Liver (tissue), 9 donors: ENCODE data around the gene EML4. TPM values are rescaled to one million over a fixed set of nuclear protein-coding genes. Genes with fewer than 3 reads are reported as not detected.

Experiments
- DNase-seq: peaks from one replicate; pipeline ENCODE4 v3.0.0-alpha.2; 2017; ENCODE audit warnings: low spot score
- H3K27ac ChIP-seq, 2 donors: one replicate each; pipeline ENCODE4 v1.7.0; 2013; ENCODE audit warnings: inconsistent platforms in 2 of 2, low read length in 2 of 2, control low read depth in 1 of 2, low read depth in 1 of 2, mild to moderate bottlenecking in 1 of 2
- H3K27me3 ChIP-seq, 4 donors: one replicate each; pipeline versions ENCODE4 v1.6.1 to v1.7.0; 2013; ENCODE audit warnings: low read length in 3 of 4, inconsistent platforms in 1 of 4, mild to moderate bottlenecking in 1 of 4, moderate library complexity in 1 of 4; ENCODE audit not compliant: control insufficient read depth in 4 of 4, insufficient read depth in 4 of 4
- H3K36me3 ChIP-seq, 4 donors: one replicate each; pipeline versions ENCODE4 v1.6.1 to v1.7.0; 2013; ENCODE audit warnings: low read length in 3 of 4, mild to moderate bottlenecking in 3 of 4, low read depth in 1 of 4, moderate library complexity in 1 of 4; ENCODE audit not compliant: control insufficient read depth in 4 of 4, insufficient read depth in 3 of 4
- H3K4me1 ChIP-seq, 4 donors: one replicate each; pipeline versions ENCODE4 v1.6.1 to v1.7.0; 2013; ENCODE audit warnings: low read length in 3 of 4, mild to moderate bottlenecking in 3 of 4, moderate library complexity in 1 of 4; ENCODE audit not compliant: control insufficient read depth in 4 of 4, insufficient read depth in 4 of 4
- H3K4me3 ChIP-seq, 3 donors: one replicate each; pipeline versions ENCODE4 v1.6.1 to v1.7.0; 2013; ENCODE audit warnings: low read length in 3 of 3, control low read depth in 1 of 3, low read depth in 1 of 3, mild to moderate bottlenecking in 1 of 3
- H3K9ac ChIP-seq, 2 donors: one replicate each; pipeline ENCODE4 v1.7.0; 2013; ENCODE audit warnings: low read length in 2 of 2, mild to moderate bottlenecking in 2 of 2, moderate library complexity in 2 of 2, control low read depth in 1 of 2, low read depth in 1 of 2
- H3K9me3 ChIP-seq, 4 donors: one replicate each; pipeline versions ENCODE4 v1.6.1 to v1.7.0; 2013; ENCODE audit warnings: low read length in 3 of 4; ENCODE audit not compliant: control insufficient read depth in 4 of 4
- FOXA1 ChIP-seq: IDR thresholded peaks from 2 replicates; pipeline ENCODE4 v1.6.1; 2016; ENCODE audit warnings: antibody characterized with exemption
- FOXA2 ChIP-seq: IDR thresholded peaks from 2 replicates; pipeline ENCODE4 v1.6.1; 2016; ENCODE audit warnings: antibody characterized with exemption
- GABPA ChIP-seq, 2 donors: IDR thresholded peaks in 1 of 2; conservative IDR thresholded peaks in 1 of 2; 2 replicates each; pipeline ENCODE4 v1.6.1; 2016; ENCODE audit warnings: antibody characterized with exemption in 2 of 2, mild to moderate bottlenecking in 1 of 2, moderate library complexity in 1 of 2
- HNF4A ChIP-seq, 2 donors: conservative IDR thresholded peaks; 2 replicates each; pipeline ENCODE4 v1.6.1; 2016; ENCODE audit warnings: antibody characterized with exemption in 2 of 2, mild to moderate bottlenecking in 2 of 2
- HNF4G ChIP-seq: IDR thresholded peaks from 2 replicates; pipeline ENCODE4 v1.6.1; 2016; ENCODE audit warnings: antibody characterized with exemption
- JUND ChIP-seq, 2 donors: IDR thresholded peaks; 2 replicates each; pipeline ENCODE4 v1.6.1; 2016; ENCODE audit warnings: antibody characterized with exemption in 2 of 2
- NR2F2 ChIP-seq: IDR thresholded peaks from 2 replicates; pipeline ENCODE4 v1.6.1; 2016; ENCODE audit warnings: antibody characterized with exemption
- RAD21 ChIP-seq, 2 donors: IDR thresholded peaks; 2 replicates each; pipeline ENCODE4 v1.6.1; 2016; ENCODE audit warnings: antibody characterized with exemption in 2 of 2, mild to moderate bottlenecking in 2 of 2
- RXRA ChIP-seq, 2 donors: IDR thresholded peaks; 2 replicates each; pipeline ENCODE4 v1.6.1; 2017 to 2018; ENCODE audit warnings: antibody characterized with exemption in 2 of 2, mild to moderate bottlenecking in 1 of 2
- SP1 ChIP-seq: IDR thresholded peaks from 2 replicates; pipeline ENCODE4 v1.6.1; 2018; ENCODE audit warnings: antibody characterized with exemption, mild to moderate bottlenecking
- TAF1 ChIP-seq: conservative IDR thresholded peaks from 2 replicates; pipeline ENCODE4 v1.6.1; 2016; ENCODE audit warnings: antibody characterized with exemption, mild to moderate bottlenecking
- YY1 ChIP-seq: IDR thresholded peaks from 2 replicates; pipeline ENCODE4 v1.6.1; 2016; ENCODE audit warnings: antibody characterized with exemption, mild to moderate bottlenecking
- WGBS: extraction: QIAGEN DNeasy Blood & Tissue Kit; methylation state at CpG from one replicate; pipeline ENCODE4 v1.1.7; 2013; 5-methylcytosine and 5-hydroxymethylcytosine counted together
- polyA plus RNA-seq, 2 donors: library from polyadenylated mRNA; stranded (reverse) in 1 of 2; unstranded in 1 of 2; fragments of 200-250 nt in 1 of 2; fragments of >200 nt in 1 of 2; fragmentation: Nextera tagmentation in 1 of 2; extraction: Ambion mirVana in 1 of 2; gene quantifications; one replicate each; pipeline versions ENCODE4 v1.2.1 to v1.2.3, GENCODE V29; 2013 to 2015
- total RNA-seq, 2 donors: library from RNA; depleted of rRNA; stranded (reverse); fragments of >200 nt; gene quantifications; one replicate each; pipeline ENCODE4 v1.2.3, GENCODE V29; 2014
- TF ChIP-seq, protein P1 (sequence below): fragments of 150-350 bp; IDR thresholded peaks from 2 replicates; pipeline ENCODE4 v1.5.1; 2017; ENCODE audit warnings: improper control_type of control experiment, low read depth, low read length; ENCODE audit not compliant: missing input control
- TF ChIP-seq, protein P2 (sequence below): IDR thresholded peaks from 2 replicates; pipeline ENCODE4 v1.6.1; 2016; ENCODE audit warnings: antibody characterized with exemption
- TF ChIP-seq, protein P3 (sequence below): IDR thresholded peaks from 2 replicates; pipeline ENCODE4 v1.6.1; 2016; ENCODE audit warnings: antibody characterized with exemption
- TF ChIP-seq, protein P4 (sequence below): IDR thresholded peaks from 2 replicates; pipeline ENCODE4 v1.6.1; 2016; ENCODE audit warnings: antibody characterized with exemption, mild to moderate bottlenecking
- donor health status: healthy.
- donor health status: healthy.
- donor health status: healthy.
- donor health status: healthy.
- donor health status: healthy.

Gene EML4
- total and polyA plus RNA-seq, 4 donors: 12.8 to 49.6 (median 34.8) TPM

DNA sequence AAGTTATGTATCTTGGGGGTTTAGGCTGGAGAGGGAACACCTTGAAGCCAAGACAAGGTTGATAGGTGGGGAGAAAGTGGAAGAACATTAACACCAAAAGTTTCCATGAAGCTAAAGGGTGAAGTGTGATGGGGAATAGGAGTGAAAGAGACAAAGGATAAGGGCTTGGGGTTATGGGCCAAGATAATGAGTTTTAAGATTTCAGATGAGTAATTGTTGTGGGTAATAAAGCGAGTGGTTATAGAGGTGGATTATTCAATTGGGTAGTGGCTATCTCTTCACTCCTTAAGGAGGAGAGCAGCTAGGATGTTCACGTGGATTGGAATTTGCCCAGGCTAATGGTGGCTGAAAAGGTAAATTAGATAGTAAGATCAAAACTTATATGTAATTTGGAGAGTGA lies 29.8 kb downstream of the EML4 start:
- H3K9me3 ChIP-seq: no peaks in the 10 kb centered on the region
- no peak for TF ChIP-seq RAD21 (IDR thresholded peaks at IDR 0.05)
- TF ChIP-seq FOXA2: no peak
- TF ChIP-seq, protein P1, sequence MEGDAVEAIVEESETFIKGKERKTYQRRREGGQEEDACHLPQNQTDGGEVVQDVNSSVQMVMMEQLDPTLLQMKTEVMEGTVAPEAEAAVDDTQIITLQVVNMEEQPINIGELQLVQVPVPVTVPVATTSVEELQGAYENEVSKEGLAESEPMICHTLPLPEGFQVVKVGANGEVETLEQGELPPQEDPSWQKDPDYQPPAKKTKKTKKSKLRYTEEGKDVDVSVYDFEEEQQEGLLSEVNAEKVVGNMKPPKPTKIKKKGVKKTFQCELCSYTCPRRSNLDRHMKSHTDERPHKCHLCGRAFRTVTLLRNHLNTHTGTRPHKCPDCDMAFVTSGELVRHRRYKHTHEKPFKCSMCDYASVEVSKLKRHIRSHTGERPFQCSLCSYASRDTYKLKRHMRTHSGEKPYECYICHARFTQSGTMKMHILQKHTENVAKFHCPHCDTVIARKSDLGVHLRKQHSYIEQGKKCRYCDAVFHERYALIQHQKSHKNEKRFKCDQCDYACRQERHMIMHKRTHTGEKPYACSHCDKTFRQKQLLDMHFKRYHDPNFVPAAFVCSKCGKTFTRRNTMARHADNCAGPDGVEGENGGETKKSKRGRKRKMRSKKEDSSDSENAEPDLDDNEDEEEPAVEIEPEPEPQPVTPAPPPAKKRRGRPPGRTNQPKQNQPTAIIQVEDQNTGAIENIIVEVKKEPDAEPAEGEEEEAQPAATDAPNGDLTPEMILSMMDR: no peak
- no peak for TF ChIP-seq FOXA1
- H3K4me1 ChIP-seq: peaks cover 13 to 33% (median 27%) of the 10 kb centered on the region in 4 donors
- DNase-seq: no peak
- no peak overlapping the region for H3K4me3 ChIP-seq
- 91% methylated on average over 2 of the region's 2 CpGs for WGBS
- H3K36me3 ChIP-seq: no peaks in the 10 kb centered on the region
- H3K27me3 ChIP-seq: no peaks in the 10 kb centered on the region
- no peak overlapping the region for H3K9ac ChIP-seq
- H3K27ac ChIP-seq: no peak overlapping the region

DNA sequence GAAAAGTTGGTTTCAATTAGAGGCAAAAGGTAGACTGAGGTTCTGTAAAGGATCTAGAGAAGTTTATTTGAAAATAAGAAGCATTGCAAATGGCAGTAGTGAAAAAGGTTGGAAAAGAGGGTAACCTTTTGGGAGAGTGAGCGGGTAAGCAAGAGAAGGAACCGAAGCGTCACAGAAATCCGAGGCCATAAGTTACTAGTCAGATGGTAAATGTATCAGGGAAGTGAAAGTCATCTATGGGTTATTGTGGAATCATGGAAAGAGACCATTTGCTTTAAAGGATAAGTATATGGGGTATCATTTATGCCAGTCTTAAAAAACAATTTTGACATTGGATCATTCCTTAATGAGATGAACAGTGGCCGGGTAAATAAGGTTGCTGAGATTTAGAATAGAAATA lies 30.5 kb downstream of the EML4 start:
- DNase-seq: no peak
- H3K27me3 ChIP-seq: no peaks in the 10 kb centered on the region
- no peak overlapping the region for H3K9ac ChIP-seq
- no peak overlapping the region for H3K4me3 ChIP-seq
- 94% methylated on average over 5 of the region's 5 CpGs for WGBS
- no peaks in the 10 kb centered on the region for H3K36me3 ChIP-seq
- peaks cover 11 to 30% (median 25%) of the 10 kb centered on the region in 4 donors for H3K4me1 ChIP-seq
- TF ChIP-seq NR2F2: no peak
- TF ChIP-seq, protein P2, sequence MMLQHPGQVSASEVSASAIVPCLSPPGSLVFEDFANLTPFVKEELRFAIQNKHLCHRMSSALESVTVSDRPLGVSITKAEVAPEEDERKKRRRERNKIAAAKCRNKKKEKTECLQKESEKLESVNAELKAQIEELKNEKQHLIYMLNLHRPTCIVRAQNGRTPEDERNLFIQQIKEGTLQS: no peak
- no peak for TF ChIP-seq SP1
- no peak for TF ChIP-seq FOXA1
- TF ChIP-seq, protein P3, sequence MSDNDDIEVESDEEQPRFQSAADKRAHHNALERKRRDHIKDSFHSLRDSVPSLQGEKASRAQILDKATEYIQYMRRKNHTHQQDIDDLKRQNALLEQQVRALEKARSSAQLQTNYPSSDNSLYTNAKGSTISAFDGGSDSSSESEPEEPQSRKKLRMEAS: no peak
- no peak for TF ChIP-seq GABPA (IDR thresholded peaks at IDR 0.05 in 1 of 2, conservative IDR thresholded peaks at IDR 0.05 in 1 of 2)
- TF ChIP-seq HNF4G: no peak
- TF ChIP-seq RAD21 (IDR thresholded peaks at IDR 0.05): no peak
- TF ChIP-seq JUND (IDR thresholded peaks at IDR 0.05): no peak
- TF ChIP-seq HNF4A (conservative IDR thresholded peaks at IDR 0.05): no peak
- no peak for TF ChIP-seq RXRA (IDR thresholded peaks at IDR 0.05)
- TF ChIP-seq, protein P1: no peak
- TF ChIP-seq YY1: no peak
- TF ChIP-seq, protein P4, sequence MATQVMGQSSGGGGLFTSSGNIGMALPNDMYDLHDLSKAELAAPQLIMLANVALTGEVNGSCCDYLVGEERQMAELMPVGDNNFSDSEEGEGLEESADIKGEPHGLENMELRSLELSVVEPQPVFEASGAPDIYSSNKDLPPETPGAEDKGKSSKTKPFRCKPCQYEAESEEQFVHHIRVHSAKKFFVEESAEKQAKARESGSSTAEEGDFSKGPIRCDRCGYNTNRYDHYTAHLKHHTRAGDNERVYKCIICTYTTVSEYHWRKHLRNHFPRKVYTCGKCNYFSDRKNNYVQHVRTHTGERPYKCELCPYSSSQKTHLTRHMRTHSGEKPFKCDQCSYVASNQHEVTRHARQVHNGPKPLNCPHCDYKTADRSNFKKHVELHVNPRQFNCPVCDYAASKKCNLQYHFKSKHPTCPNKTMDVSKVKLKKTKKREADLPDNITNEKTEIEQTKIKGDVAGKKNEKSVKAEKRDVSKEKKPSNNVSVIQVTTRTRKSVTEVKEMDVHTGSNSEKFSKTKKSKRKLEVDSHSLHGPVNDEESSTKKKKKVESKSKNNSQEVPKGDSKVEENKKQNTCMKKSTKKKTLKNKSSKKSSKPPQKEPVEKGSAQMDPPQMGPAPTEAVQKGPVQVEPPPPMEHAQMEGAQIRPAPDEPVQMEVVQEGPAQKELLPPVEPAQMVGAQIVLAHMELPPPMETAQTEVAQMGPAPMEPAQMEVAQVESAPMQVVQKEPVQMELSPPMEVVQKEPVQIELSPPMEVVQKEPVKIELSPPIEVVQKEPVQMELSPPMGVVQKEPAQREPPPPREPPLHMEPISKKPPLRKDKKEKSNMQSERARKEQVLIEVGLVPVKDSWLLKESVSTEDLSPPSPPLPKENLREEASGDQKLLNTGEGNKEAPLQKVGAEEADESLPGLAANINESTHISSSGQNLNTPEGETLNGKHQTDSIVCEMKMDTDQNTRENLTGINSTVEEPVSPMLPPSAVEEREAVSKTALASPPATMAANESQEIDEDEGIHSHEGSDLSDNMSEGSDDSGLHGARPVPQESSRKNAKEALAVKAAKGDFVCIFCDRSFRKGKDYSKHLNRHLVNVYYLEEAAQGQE: no peak
- no peak for TF ChIP-seq TAF1
- no peaks in the 10 kb centered on the region for H3K9me3 ChIP-seq
- H3K27ac ChIP-seq: no peak overlapping the region
